ENCODE results near the gene MTO1. TPM values are rescaled to one million over a fixed set of nuclear protein-coding genes. Genes with fewer than 3 reads are reported as not detected.

The MTO1 gene
- 39.1 and 46.0 TPM in 2 replicates for polyA plus RNA-seq

GRCh38 chr6:73461537-73462350 lies at the start of gene MTO1:
MTO1 (plus strand) TSS chr6:73461737; CDS start chr6:73461855, 118 bp downstream.

GRCh38 chr6:73452107-73452461 lies 9.5 kb upstream of the MTO1 start, which contains the start of gene CGAS:
CGAS (minus strand) TSS chr6:73452297; CDS start chr6:73452181, 116 bp downstream.

GRCh38 chr6:73520688-73521350 lies 59.3 kb downstream of the MTO1 start, which contains the start of gene EEF1A1:
EEF1A1 (minus strand) TSS chr6:73521032; CDS start chr6:73520026, 1,006 bp downstream.

Other genes with a start within 250 kb of the MTO1 start
- gene KHDC1L, start 236.2 kb upstream of the MTO1 start, polyA plus RNA-seq, result 1.8 TPM in 1 of 2 replicates, not detected in the other
- gene KHDC1, start 198.5 kb upstream of the MTO1 start, polyA plus RNA-seq, result 17.0 and 23.6 TPM in 2 replicates
- gene DPPA5, start 107.5 kb upstream of the MTO1 start, polyA plus RNA-seq, result not detected in 2 replicates
- gene KHDC3L, start 99.1 kb upstream of the MTO1 start, polyA plus RNA-seq, result not detected in 2 replicates
- not detected in 2 replicates for gene OOEP, start 91.8 kb upstream of the MTO1 start, polyA plus RNA-seq
- gene DDX43, start 66.9 kb upstream of the MTO1 start, polyA plus RNA-seq, result not detected in 2 replicates
- gene CGAS, start 9.4 kb upstream of the MTO1 start, polyA plus RNA-seq, result 0.12 and 2.1 TPM in 2 replicates
- gene EEF1A1, start 59.3 kb downstream of the MTO1 start, polyA plus RNA-seq, result 596 and 624 TPM in 2 replicates
- 3.5 and 7.6 TPM in 2 replicates for gene SLC17A5, start 192.3 kb downstream of the MTO1 start, polyA plus RNA-seq
- gene CD109, start 234.5 kb downstream of the MTO1 start, polyA plus RNA-seq, result 0.51 TPM in 1 of 2 replicates, not detected in the other

Measured in Purkinje cell (primary cell).